Breast epithelium (tissue), 4 donors: ENCODE measurements around the gene TLE2. TPM values are rescaled to one million over a fixed set of nuclear protein-coding genes. Genes with fewer than 3 reads are reported as not detected.

Source experiments
- DNase-seq, 2 donors: peaks; one replicate each; pipeline ENCODE4 v3.0.0-alpha.2; 2019; ENCODE audit warnings: low spot score in 2 of 2
- H3K27ac ChIP-seq, 2 donors: fragments of 200-600 bp; sonication (generic) in 1 of 2; one replicate each; pipeline ENCODE4 v1.5.1; 2016 to 2019; ENCODE audit warnings: mild to moderate bottlenecking in 1 of 2
- H3K27me3 ChIP-seq, 2 donors: fragments of 200-600 bp; sonication (generic) in 1 of 2; one replicate each; pipeline versions ENCODE4 v1.5.1 to v1.6.0; 2017 to 2019; ENCODE audit warnings: control low read depth in 1 of 2, mild to moderate bottlenecking in 1 of 2
- H3K36me3 ChIP-seq: fragments of 200-600 bp; one replicate; pipeline ENCODE4 v1.5.1; 2019
- H3K4me1 ChIP-seq, 2 donors: fragments of 200-600 bp; sonication (generic); one replicate each; pipeline ENCODE4 v1.5.1; 2016 to 2019; ENCODE audit warnings: control low read depth in 1 of 2
- H3K4me3 ChIP-seq, 3 donors: fragments of 200-600 bp; sonication (generic); 1 replicate in 2 of 3; 2 replicates in 1 of 3; pipeline ENCODE4 v1.5.1; 2016 to 2019; ENCODE audit warnings: mild to moderate bottlenecking in 3 of 3, moderate library complexity in 2 of 3
- H3K9me3 ChIP-seq, 2 donors: fragments of 200-600 bp; sonication (generic) in 1 of 2; one replicate each; pipeline ENCODE4 v1.5.1; 2016 to 2019; ENCODE audit warnings: control low read depth in 1 of 2
- POLR2A ChIP-seq: fragments of 450-650 bp; IDR thresholded peaks from one replicate; pipeline ENCODE4 v1.6.1; 2016; ENCODE audit warnings: antibody characterized with exemption, mild to moderate bottlenecking, moderate library complexity
- POLR2AphosphoS5 ChIP-seq, 3 donors: sonication (generic); formaldehyde crosslinking; IDR thresholded peaks; one replicate each; pipeline ENCODE4 v1.6.1; 2017; ENCODE audit warnings: antibody characterized with exemption in 3 of 3
- intact Hi-C: fragments of 100-400 bp; cut with DNase I; formaldehyde crosslinking; loops from one replicate; pipeline ENCODE4 v1.15.1; 2023; ENCODE audit warnings: low total_unique reads
- total RNA-seq, 3 donors: library from RNA; depleted of rRNA; stranded (reverse); fragments of >200 nt; gene quantifications; one replicate each; pipeline ENCODE4 v1.1.0, GENCODE V29; 2016
- TF ChIP-seq, protein P1 (sequence below), 3 donors: fragments of 450-650 bp; IDR thresholded peaks; one replicate each; pipeline ENCODE4 v1.5.1; 2016 to 2017; ENCODE audit warnings: antibody characterized with exemption in 3 of 3, mild to moderate bottlenecking in 3 of 3, moderate library complexity in 3 of 3

Gene TLE2
- total RNA-seq, 3 donors from 2014 or later, result 25.3 to 65.6 (median 35.1) TPM

DNA sequence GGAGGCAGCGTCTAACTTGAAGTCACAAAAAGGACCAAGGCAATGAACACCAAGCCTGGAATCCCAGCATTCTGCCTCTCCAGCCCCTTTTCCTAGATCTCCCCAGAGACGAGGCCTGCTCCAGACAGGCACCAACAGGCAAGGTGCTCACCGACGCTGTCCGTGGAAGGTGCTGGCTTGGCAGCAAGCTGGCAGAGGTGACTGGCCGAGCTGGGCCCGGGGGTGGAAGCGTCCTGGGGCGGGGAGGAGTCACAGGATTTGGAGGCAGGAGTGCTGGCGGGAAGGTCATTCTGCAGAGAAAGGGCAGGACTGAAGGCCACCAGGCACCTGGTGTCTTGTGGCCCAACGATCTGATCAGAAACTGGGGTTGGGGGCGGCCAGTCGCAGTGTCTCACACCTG is 18.2 kb downstream of the TLE2 start:
- Histone ChIP-seq H3K27ac (no peak overlapping the region), H3K36me3 (no peaks in the 10 kb centered on the region), H3K4me3 (no peak overlapping the region), H3K9me3 (no peaks in the 10 kb centered on the region), H3K27me3 (no peaks in the 10 kb centered on the region), H3K4me1 (no peaks in the 10 kb centered on the region)
- intact Hi-C loops, result no loop called here
- TF ChIP-seq POLR2AphosphoS5 (IDR thresholded peaks at IDR 0.05), result no peak
- no peak for TF ChIP-seq POLR2A
- TF ChIP-seq, protein P1, sequence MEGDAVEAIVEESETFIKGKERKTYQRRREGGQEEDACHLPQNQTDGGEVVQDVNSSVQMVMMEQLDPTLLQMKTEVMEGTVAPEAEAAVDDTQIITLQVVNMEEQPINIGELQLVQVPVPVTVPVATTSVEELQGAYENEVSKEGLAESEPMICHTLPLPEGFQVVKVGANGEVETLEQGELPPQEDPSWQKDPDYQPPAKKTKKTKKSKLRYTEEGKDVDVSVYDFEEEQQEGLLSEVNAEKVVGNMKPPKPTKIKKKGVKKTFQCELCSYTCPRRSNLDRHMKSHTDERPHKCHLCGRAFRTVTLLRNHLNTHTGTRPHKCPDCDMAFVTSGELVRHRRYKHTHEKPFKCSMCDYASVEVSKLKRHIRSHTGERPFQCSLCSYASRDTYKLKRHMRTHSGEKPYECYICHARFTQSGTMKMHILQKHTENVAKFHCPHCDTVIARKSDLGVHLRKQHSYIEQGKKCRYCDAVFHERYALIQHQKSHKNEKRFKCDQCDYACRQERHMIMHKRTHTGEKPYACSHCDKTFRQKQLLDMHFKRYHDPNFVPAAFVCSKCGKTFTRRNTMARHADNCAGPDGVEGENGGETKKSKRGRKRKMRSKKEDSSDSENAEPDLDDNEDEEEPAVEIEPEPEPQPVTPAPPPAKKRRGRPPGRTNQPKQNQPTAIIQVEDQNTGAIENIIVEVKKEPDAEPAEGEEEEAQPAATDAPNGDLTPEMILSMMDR (IDR thresholded peaks at IDR 0.05), result no peak
- no peak for DNase-seq

DNA sequence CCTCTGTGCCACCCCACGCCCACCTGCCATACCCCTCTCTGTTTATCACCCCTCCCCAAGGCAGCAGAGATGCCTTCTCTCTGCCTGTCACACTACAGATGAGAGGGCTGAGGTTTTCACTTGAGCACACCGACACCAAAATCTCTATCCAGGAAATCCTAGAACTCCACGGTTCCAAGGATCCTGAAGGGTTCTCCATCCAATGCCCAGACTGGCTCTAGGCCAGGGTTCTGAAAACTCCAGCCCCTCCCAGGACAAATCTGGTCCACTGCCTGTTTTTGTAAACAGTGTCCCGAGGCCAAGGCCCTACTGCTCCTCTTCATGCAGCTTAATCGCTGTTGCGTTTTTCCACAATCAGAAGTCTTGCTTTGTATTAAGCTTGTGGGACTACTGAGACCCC is 20.1 kb downstream of the TLE2 start:
- no peak overlapping the region for H3K27ac ChIP-seq
- H3K4me3 ChIP-seq, result no peak overlapping the region
- TF ChIP-seq, protein P1 (IDR thresholded peaks at IDR 0.05), result no peak
- no peaks in the 10 kb centered on the region for H3K9me3 ChIP-seq
- no peak for DNase-seq
- H3K27me3 ChIP-seq, result no peaks in the 10 kb centered on the region
- H3K4me1 ChIP-seq, result no peaks in the 10 kb centered on the region
- H3K36me3 ChIP-seq, result no peaks in the 10 kb centered on the region
- intact Hi-C loops, result no loop called here

DNA sequence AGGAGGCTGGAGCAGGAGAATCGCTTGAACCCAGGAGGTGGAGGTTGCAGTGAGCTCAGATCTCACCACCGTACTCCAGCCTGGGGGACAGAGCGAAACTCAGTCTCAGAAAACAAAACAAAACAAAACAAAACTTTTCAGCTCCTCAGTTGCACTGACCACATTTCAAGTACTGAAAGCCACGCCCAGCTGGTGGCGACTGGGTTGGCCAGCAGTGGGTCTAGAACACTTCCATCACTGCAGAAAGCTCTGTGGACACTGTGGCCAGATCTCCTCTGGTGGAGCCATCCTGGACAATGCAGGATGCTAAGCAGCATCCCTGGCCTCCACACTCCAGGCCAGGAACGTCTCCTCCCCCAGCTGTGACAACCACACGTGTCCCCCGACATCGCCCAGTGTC is 21.1 kb downstream of the TLE2 start:
- DNase-seq, result no peak
- Histone ChIP-seq H3K27ac (no peak overlapping the region), H3K4me3 (no peak overlapping the region), H3K36me3 (no peaks in the 10 kb centered on the region), H3K9me3 (no peaks in the 10 kb centered on the region), H3K4me1 (no peaks in the 10 kb centered on the region), H3K27me3 (no peaks in the 10 kb centered on the region)
- intact Hi-C loops, result no loop called here
- TF ChIP-seq POLR2AphosphoS5 (IDR thresholded peaks at IDR 0.05) (no peak), POLR2A (no peak)
- TF ChIP-seq, protein P1 (IDR thresholded peaks at IDR 0.05), result no peak

- no peak for DNase-seq
- Histone ChIP-seq H3K4me1 (no peaks in the 10 kb centered on the region), H3K4me3 (no peak overlapping the region), H3K9me3 (no peaks in the 10 kb centered on the region), H3K36me3 (peaks cover 5% of the 10 kb centered on the region), H3K27ac (no peak overlapping the region), H3K27me3 (no peaks in the 10 kb centered on the region)
- TF ChIP-seq POLR2AphosphoS5 (IDR thresholded peaks at IDR 0.05) (no peak), POLR2A (no peak)
- TF ChIP-seq, protein P1 (IDR thresholded peaks at IDR 0.05), result no peak
- intact Hi-C loops, result no loop called here
Observed at GRCh38 chr19:3006075-3006767, 22.9 kb downstream of the TLE2 start.

GRCh38 chr19:3005345-3005744 is 23.7 kb downstream of the TLE2 start:
- no peak for TF ChIP-seq POLR2A
- TF ChIP-seq POLR2AphosphoS5 (IDR thresholded peaks at IDR 0.05), result no peak
- TF ChIP-seq, protein P1 (IDR thresholded peaks at IDR 0.05), result no peak
- Histone ChIP-seq H3K27ac (no peak overlapping the region), H3K9me3 (no peaks in the 10 kb centered on the region), H3K4me1 (no peaks in the 10 kb centered on the region), H3K36me3 (peaks cover 5% of the 10 kb centered on the region), H3K27me3 (no peaks in the 10 kb centered on the region), H3K4me3 (no peak overlapping the region)
- intact Hi-C loops, result no loop called here
- no peak for DNase-seq
